ENCODE results near the gene SLC17A6.
A peak's percentile ranks its signal among the peaks of the same experiment; 100 is the strongest.

SLC17A6 gene

GRCh38 chr11:22337596-22338485 is at the start of gene SLC17A6:
TSS of gene SLC17A6 (plus strand) at chr11:22338381. CDS start at chr11:22338534, 153 bp downstream.
- peak in 1 of 10 donors; percentile 72 for DNase-seq
- intact Hi-C loops (cut with DNase I), result loop anchor here (10.0 kb wide), 1 partner anchor 487 kb away; the partner anchor contains the start of gene SVIP

- DNase-seq, result no peak
- intact Hi-C loops (cut with DNase I), result loop anchor here (5.0 to 10.0 kb wide), 2 partner anchors 55 to 1658 kb away; no protein-coding TSS in a partner anchor
Observed at GRCh38 chr11:22302368-22302767, 35.8 kb upstream of the SLC17A6 start.

- no peak for DNase-seq
- intact Hi-C loops (cut with DNase I), result loop anchor here (1.0 to 10.0 kb wide), 3 partner anchors 57 to 1660 kb away; no protein-coding TSS in a partner anchor
Observed at GRCh38 chr11:22304337-22304961, 33.7 kb upstream of the SLC17A6 start.

GRCh38 chr11:22317656-22318055 is 20.5 kb upstream of the SLC17A6 start:
- DNase-seq, result peak in 1 of 10 donors; percentile 47
- intact Hi-C loops (cut with DNase I), result no loop called here

- intact Hi-C loops (cut with DNase I), result loop anchor here (10.0 kb wide), 1 partner anchor 493 kb away; the partner anchor contains the start of gene SVIP
- no peak for DNase-seq
Observed at GRCh38 chr11:22331771-22332170, 6.4 kb upstream of the SLC17A6 start.

GRCh38 chr11:22336587-22336986 is 1.6 kb upstream of the SLC17A6 start:
- intact Hi-C loops (cut with DNase I), result loop anchor here (10.0 kb wide), 1 partner anchor 488 kb away; the partner anchor contains the start of gene SVIP

GRCh38 chr11:22339611-22340010 is 1.4 kb downstream of the SLC17A6 start:
- intact Hi-C loops (cut with DNase I), result loop anchor here (10.0 kb wide), 1 partner anchor 485 kb away; the partner anchor contains the start of gene SVIP
- DNase-seq, result no peak

More at GRCh38 chr11:22336587-22336986, 1.6 kb upstream of the SLC17A6 start:
- DNase-seq, result no peak

- no peak for DNase-seq
- intact Hi-C loops (cut with DNase I), result no loop called here
Observed at GRCh38 chr11:22340235-22340634, 2.1 kb downstream of the SLC17A6 start.

- peak in 3 of 10 donors; percentile 6 to 84 (median 72) for DNase-seq
- intact Hi-C loops (cut with DNase I), result no loop called here
Observed at GRCh38 chr11:22340701-22341587, 2.8 kb downstream of the SLC17A6 start.

GRCh38 chr11:22341588-22341931 is 3.4 kb downstream of the SLC17A6 start:
- DNase-seq, result peak in 1 of 10 donors; percentile 67
- intact Hi-C loops (cut with DNase I), result no loop called here

- intact Hi-C loops (cut with DNase I), result no loop called here
- DNase-seq, result no peak
Observed at GRCh38 chr11:22342211-22343031, 4.2 kb downstream of the SLC17A6 start.

GRCh38 chr11:22343032-22343324 is 4.8 kb downstream of the SLC17A6 start:
- no peak for DNase-seq

GRCh38 chr11:22343371-22344032 is 5.3 kb downstream of the SLC17A6 start:
- peak in 2 of 10 donors; percentile 57 to 67 for DNase-seq
- intact Hi-C loops (cut with DNase I), result no loop called here

More at GRCh38 chr11:22343032-22343324, 4.8 kb downstream of the SLC17A6 start:
- intact Hi-C loops (cut with DNase I), result no loop called here

- DNase-seq, result no peak
- intact Hi-C loops (cut with DNase I), result no loop called here
Observed at GRCh38 chr11:22344081-22344480, 5.9 kb downstream of the SLC17A6 start.

- intact Hi-C loops (cut with DNase I), result no loop called here
- DNase-seq, result no peak
Observed at GRCh38 chr11:22346282-22346681, 8.1 kb downstream of the SLC17A6 start.

GRCh38 chr11:22347857-22348487 is 9.8 kb downstream of the SLC17A6 start:
- intact Hi-C loops (cut with DNase I), result no loop called here
- DNase-seq, result no peak

GRCh38 chr11:22349491-22349890 is 11.3 kb downstream of the SLC17A6 start:
- intact Hi-C loops (cut with DNase I), result no loop called here
- no peak for DNase-seq

- intact Hi-C loops (cut with DNase I), result no loop called here
- no peak for DNase-seq
Observed at GRCh38 chr11:22359295-22359694, 21.1 kb downstream of the SLC17A6 start.

- DNase-seq, result no peak
- intact Hi-C loops (cut with DNase I), result no loop called here
Observed at GRCh38 chr11:22371160-22371559, 33.0 kb downstream of the SLC17A6 start.

Data from posterior cingulate gyrus (tissue), 11 donors.